GM18861 (cell line): Measurements from ENCODE around the gene SCFD2.

ENCODE experiments used
- ATAC-seq: cut with Tn5 transposase; IDR thresholded peaks from one replicate; pipeline ENCODE4 v1.9.1; 2021; ENCODE audit not compliant: unreplicated experiment

Gene SCFD2

GRCh38 chr4:53118676-53119075 is 247.2 kb downstream of the SCFD2 start:
- ATAC-seq, result no peak

- no peak for ATAC-seq
These were observed 248.9 kb downstream of the SCFD2 start for GRCh38 chr4:53116954-53117353.

- ATAC-seq, result no peak
These were observed 252.2 kb downstream of the SCFD2 start for GRCh38 chr4:53113431-53114225.

- ATAC-seq, result no peak
These were observed 260.5 kb downstream of the SCFD2 start for GRCh38 chr4:53105313-53105712.

- no peak for ATAC-seq
These were observed 262.4 kb downstream of the SCFD2 start for GRCh38 chr4:53103481-53103880.

GRCh38 chr4:53101191-53101581 is 264.7 kb downstream of the SCFD2 start:
- ATAC-seq, result no peak

GRCh38 chr4:53100501-53101190 is 265.2 kb downstream of the SCFD2 start:
- no peak for ATAC-seq

- ATAC-seq, result no peak
These were observed 267.2 kb downstream of the SCFD2 start for GRCh38 chr4:53098681-53099121.

- ATAC-seq, result no peak
These were observed 271.8 kb downstream of the SCFD2 start for GRCh38 chr4:53094040-53094439.

GRCh38 chr4:53089936-53090729 is 275.7 kb downstream of the SCFD2 start:
- no peak for ATAC-seq

GRCh38 chr4:53088152-53088551 is 277.7 kb downstream of the SCFD2 start:
- no peak for ATAC-seq

GRCh38 chr4:53076374-53076958 is 289.4 kb downstream of the SCFD2 start:
- ATAC-seq, result no peak

- no peak for ATAC-seq
These were observed 290.6 kb downstream of the SCFD2 start for GRCh38 chr4:53075162-53075785.

- ATAC-seq, result no peak
These were observed 297.0 kb downstream of the SCFD2 start for GRCh38 chr4:53068755-53069330.

GRCh38 chr4:53067125-53067802 is 298.6 kb downstream of the SCFD2 start:
- ATAC-seq, result no peak

GRCh38 chr4:53066155-53066554 is 299.7 kb downstream of the SCFD2 start:
- ATAC-seq, result no peak

GRCh38 chr4:53064609-53065008 is 301.3 kb downstream of the SCFD2 start:
- ATAC-seq, result no peak

GRCh38 chr4:53061091-53061850 is 304.6 kb downstream of the SCFD2 start:
- ATAC-seq, result no peak

GRCh38 chr4:53060278-53060677 is 305.6 kb downstream of the SCFD2 start:
- ATAC-seq, result no peak
